Naive thymus-derived CD4-positive, alpha-beta T cell (primary cell): Measurements from ENCODE around the gene S100PBP. TPM values are rescaled to one million over a fixed set of nuclear protein-coding genes. Genes with fewer than 3 reads are reported as not detected.
"Not testable (repeated sequence)": the region's sequence is repeated elsewhere in the genome, so short reads cannot be mapped to it uniquely, and the experiment has no call there.

Experiments
- ATAC-seq: fragments of 150-1000 bp; cut with Tn5 transposase; 2 replicates; pipeline ENCODE4 v1.10.0; 2021; ENCODE audit warnings: mild to moderate bottlenecking, moderate library complexity
- CTCF ChIA-PET: fragments of 350-600 bp; sonication (Branson Sonifier 250); formaldehyde crosslinking; loops from one replicate; lab custom pipeline; 2021; ENCODE audit warnings: antibody characterized with exemption; lab: Charles Lee
- POLR2A ChIA-PET: fragments of 350-600 bp; sonication (Branson Sonifier 250); formaldehyde crosslinking; loops from one replicate; lab custom pipeline; 2021; ENCODE audit warnings: antibody characterized with exemption, inconsistent platforms; lab: Charles Lee
- DNase-seq, 9 donors: peaks; one replicate each; pipeline versions ENCODE4 v3.0.0 to v3.0.0-alpha.2; 2020 to 2022; ENCODE audit warnings: mixed read lengths in 1 of 9
- H3K27ac ChIP-seq: one replicate; pipeline ENCODE4 v1.7.0; 2013; ENCODE audit warnings: mild to moderate bottlenecking, low read depth, low read length, moderate library complexity
- H3K27me3 ChIP-seq, 2 donors: one replicate each; pipeline ENCODE4 v1.7.0; 2013; ENCODE audit warnings: low read length in 2 of 2, mild to moderate bottlenecking in 2 of 2, moderate library complexity in 2 of 2; ENCODE audit not compliant: control insufficient read depth in 2 of 2, insufficient read depth in 2 of 2
- H3K36me3 ChIP-seq, 3 experiments: 1 replicate in 2 of 3; 2 replicates in 1 of 3; pipeline ENCODE4 v1.7.0; 2013; ENCODE audit warnings: low read length in 3 of 3, mild to moderate bottlenecking in 3 of 3, moderate library complexity in 1 of 3; ENCODE audit not compliant: insufficient read depth in 3 of 3, control insufficient read depth in 2 of 3
- H3K4me1 ChIP-seq, 2 donors: one replicate each; pipeline ENCODE4 v1.7.0; 2013; ENCODE audit warnings: low read length in 2 of 2, mild to moderate bottlenecking in 2 of 2, moderate library complexity in 1 of 2; ENCODE audit not compliant: control insufficient read depth in 2 of 2, insufficient read depth in 2 of 2
- H3K4me3 ChIP-seq: 2 replicates; pipeline ENCODE4 v1.7.0; 2013; ENCODE audit warnings: mild to moderate bottlenecking, low read length
- H3K9me3 ChIP-seq, 3 experiments: 1 replicate in 2 of 3; 2 replicates in 1 of 3; pipeline ENCODE4 v1.7.0; 2013; ENCODE audit warnings: low read length in 3 of 3; ENCODE audit not compliant: control insufficient read depth in 2 of 3
- H3K27ac Mint-ChIP-seq, 9 donors: one replicate each; pipeline ENCODE4 v1.8.0; 2020 to 2022; ENCODE audit warnings: mixed read lengths in 9 of 9, mild to moderate bottlenecking in 8 of 9, moderate library complexity in 5 of 9, inconsistent platforms in 2 of 9
- H3K27me3 Mint-ChIP-seq, 5 donors: one replicate each; pipeline ENCODE4 v1.8.0; 2021 to 2022; ENCODE audit warnings: mixed read lengths in 5 of 5, mild to moderate bottlenecking in 1 of 5
- H3K36me3 Mint-ChIP-seq, 5 donors: one replicate each; pipeline ENCODE4 v1.8.0; 2020 to 2022; ENCODE audit warnings: mixed read lengths in 5 of 5, mild to moderate bottlenecking in 3 of 5, inconsistent platforms in 1 of 5
- H3K4me1 Mint-ChIP-seq, 7 donors: one replicate each; pipeline ENCODE4 v1.8.0; 2020 to 2022; ENCODE audit warnings: mixed read lengths in 7 of 7, mild to moderate bottlenecking in 3 of 7, inconsistent platforms in 1 of 7
- H3K4me3 Mint-ChIP-seq, 10 donors: one replicate each; pipeline ENCODE4 v1.8.0; 2020 to 2022; ENCODE audit warnings: mild to moderate bottlenecking in 10 of 10, mixed read lengths in 10 of 10, moderate library complexity in 6 of 10, inconsistent platforms in 2 of 10
- H3K9me3 Mint-ChIP-seq, 11 donors: one replicate each; pipeline ENCODE4 v1.8.0; 2020 to 2022; ENCODE audit warnings: mixed read lengths in 11 of 11, mild to moderate bottlenecking in 4 of 11, inconsistent platforms in 1 of 11, moderate library complexity in 1 of 11
- intact Hi-C, 2 donors: fragments of 100-400 bp; cut with micrococcal nuclease; formaldehyde crosslinking; loops; one replicate each; pipeline ENCODE4 v1.15.1; 2023
- polyA plus RNA-seq, 2 donors: library from polyadenylated mRNA; unstranded; fragments of 300-500 nt; fragmentation: Illumina TruSeq; gene quantifications; one replicate each; pipeline ENCODE4 v1.2.3, GENCODE V29; 2021
- total RNA-seq, 6 experiments: library from RNA in 5 of 6; stranded (reverse) in 5 of 6; gene quantifications; 1 replicate in 5 of 6; 2 replicates in 1 of 6; pipeline ENCODE4 v1.2.3 and lab custom pipeline; 2021 to 2026

S100PBP gene
- total and polyA plus RNA-seq, 7 experiments from 2014 or later = 9.3 to 69.0 (median 56.3) TPM

DNA sequence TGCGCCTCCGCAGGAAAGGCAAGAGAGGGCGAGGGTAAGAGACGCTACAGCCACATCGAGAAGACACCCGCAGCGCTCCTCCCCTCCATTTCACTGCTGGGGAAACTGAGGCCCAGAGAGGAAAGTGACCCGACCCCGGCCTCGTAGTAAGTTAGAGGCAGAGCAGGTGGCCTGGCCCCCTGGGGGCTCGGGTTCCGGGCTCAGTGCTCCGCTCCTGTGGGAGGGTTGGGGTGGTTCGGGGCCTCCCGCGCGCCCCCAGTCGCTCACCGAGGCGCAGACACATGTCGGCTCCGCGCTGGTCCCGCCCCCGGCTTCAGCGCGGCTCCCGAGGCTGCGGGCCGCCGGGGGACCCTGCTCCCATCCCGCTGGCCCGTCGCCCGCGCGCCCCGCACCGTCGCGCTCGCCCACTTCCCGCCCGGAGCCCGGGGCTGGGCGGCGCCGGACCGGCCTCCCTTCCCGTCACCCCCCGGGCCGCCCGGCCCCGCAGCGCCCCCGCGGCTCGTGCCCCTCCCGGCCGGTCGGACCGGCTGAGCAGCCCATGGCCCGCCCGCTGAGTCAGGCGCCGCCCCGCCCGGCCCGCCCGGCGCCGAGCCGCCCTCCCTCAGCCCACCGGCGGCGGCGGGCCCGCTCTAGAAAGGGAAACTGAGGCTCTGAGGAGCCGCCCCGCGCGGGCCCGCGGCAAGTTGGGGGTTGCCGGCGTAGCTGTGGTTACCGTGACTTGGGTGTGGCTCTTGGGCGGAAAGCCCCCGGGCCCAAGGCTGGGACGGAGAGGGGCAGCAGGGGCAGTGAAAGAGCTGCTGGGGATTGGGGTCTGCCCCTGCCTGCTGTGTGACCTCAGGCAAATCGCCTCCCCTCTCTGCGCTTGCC is 83.7 kb downstream of the S100PBP start, which contains the start of gene TMEM54:
Gene TMEM54, minus strand, starts transcription at position 434 of the 867 bp plus-strand sequence. Its CDS starts 151 bp downstream, at position 283.
- peak; percentile 52 for ATAC-seq
- Mint-ChIP-seq H3K4me3 (peak within 1 kb of the TSS; percentile 45 to 83 (median 76)), H3K36me3 (no peaks in the 10 kb centered on the region), H3K4me1 (peaks cover 0 to 11% (median 8%) of the 10 kb centered on the region in 7 donors), H3K27ac (no peak within 1 kb of the TSS), H3K27me3 (peaks cover 46 to 71% (median 48%) of the 10 kb centered on the region in 5 donors), H3K9me3 (peaks cover 0 to 1% (median 0%) of the 10 kb centered on the region in 11 donors)
- ChIA-PET POLR2A (no interaction called here), CTCF (no interaction called here)
- peak in 1 of 9 donors; percentile 45 for DNase-seq
- peak within 1 kb of the TSS; percentile 30 for H3K4me3 ChIP-seq
- intact Hi-C loops = no loop called here
- H3K27ac ChIP-seq = no peak within 1 kb of the TSS
- peaks cover 0 to 11% of the 10 kb centered on the region in 2 donors for H3K27me3 ChIP-seq
- H3K9me3 ChIP-seq = no peaks in the 10 kb centered on the region
- H3K4me1 ChIP-seq = peaks cover 0 to 5% of the 10 kb centered on the region in 2 donors
- no peaks in the 10 kb centered on the region for H3K36me3 ChIP-seq

DNA sequence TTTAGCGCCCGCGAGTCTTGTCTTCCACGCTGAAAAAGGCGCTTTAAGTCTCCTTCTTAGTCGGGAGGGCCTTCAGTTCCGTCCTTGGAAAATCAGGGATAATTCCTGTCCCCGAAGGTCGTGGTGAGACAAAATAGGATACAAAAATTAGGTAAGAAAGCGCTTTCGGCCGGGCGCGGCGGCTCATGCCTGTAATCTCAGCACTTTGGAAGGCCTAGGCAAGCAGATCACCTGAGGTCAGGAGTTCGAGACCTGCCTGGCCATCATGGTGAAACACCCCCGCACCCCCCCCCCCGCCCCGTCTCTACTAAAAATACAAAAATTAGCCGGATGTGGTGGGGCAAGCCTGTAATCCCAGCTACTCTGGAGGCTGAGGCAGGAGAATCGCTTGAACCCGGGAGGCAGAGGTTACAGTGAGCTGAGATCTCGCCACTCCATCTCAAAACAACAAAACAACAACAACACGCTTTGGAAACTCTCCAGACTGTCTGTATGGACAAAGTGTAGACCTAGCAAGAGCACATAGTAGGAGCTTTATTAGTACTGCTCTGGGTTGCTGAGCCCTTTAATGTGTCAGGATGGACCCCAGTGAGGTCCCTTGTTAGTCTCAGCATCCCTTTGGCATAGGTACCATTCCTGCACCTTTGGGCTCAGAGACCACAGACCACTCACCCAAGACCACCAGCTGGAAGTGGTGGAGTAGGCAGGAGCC is 84.5 kb downstream of the S100PBP start:
- Histone ChIP-seq H3K27ac (no peak overlapping the region), H3K4me3 (no peak overlapping the region), H3K36me3 (no peaks in the 10 kb centered on the region), H3K9me3 (no peaks in the 10 kb centered on the region), H3K27me3 (peaks cover 0 to 11% of the 10 kb centered on the region in 2 donors), H3K4me1 (peaks cover 0 to 5% of the 10 kb centered on the region in 2 donors)
- ChIA-PET POLR2A (no interaction called here), CTCF (no interaction called here)
- H3K4me3 Mint-ChIP-seq = peak overlapping the region; percentile 45 to 83 (median 76)
- H3K9me3 Mint-ChIP-seq = no peaks in the 10 kb centered on the region
- H3K27me3 Mint-ChIP-seq = peaks cover 40 to 65% (median 45%) of the 10 kb centered on the region in 5 donors
- H3K4me1 Mint-ChIP-seq = peaks cover 0 to 11% (median 8%) of the 10 kb centered on the region in 7 donors
- no peak overlapping the region for H3K27ac Mint-ChIP-seq
- ATAC-seq = no peak
- intact Hi-C loops = no loop called here
- no peaks in the 10 kb centered on the region for H3K36me3 Mint-ChIP-seq
- no peak for DNase-seq

DNA sequence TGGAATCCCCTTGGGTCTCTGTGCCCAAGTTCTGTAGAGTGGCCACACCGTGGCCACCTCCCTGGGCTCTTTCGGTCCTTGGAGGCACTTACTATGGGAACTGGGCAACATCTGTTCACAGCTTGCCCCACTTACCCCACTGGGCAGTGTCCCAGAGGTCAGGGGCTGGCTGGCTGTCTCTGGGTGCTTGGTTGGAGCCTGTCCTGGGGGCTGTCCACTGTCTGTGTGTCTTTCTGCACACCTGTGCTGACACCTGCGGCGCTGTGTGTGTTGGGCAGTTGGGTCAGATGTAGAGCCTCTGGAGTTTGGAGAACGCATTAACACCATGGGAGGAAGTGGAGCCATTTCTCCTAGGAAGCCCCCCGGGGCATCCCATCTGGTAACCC is 85.1 kb downstream of the S100PBP start:
- Histone ChIP-seq H3K9me3 (no peaks in the 10 kb centered on the region), H3K27ac (no peak overlapping the region), H3K27me3 (peaks cover 0 to 11% of the 10 kb centered on the region in 2 donors), H3K4me3 (no peak overlapping the region), H3K36me3 (no peaks in the 10 kb centered on the region), H3K4me1 (peaks cover 0 to 5% of the 10 kb centered on the region in 2 donors)
- Mint-ChIP-seq H3K9me3 (no peaks in the 10 kb centered on the region), H3K27ac (no peak overlapping the region), H3K36me3 (no peaks in the 10 kb centered on the region), H3K27me3 (peaks cover 38 to 65% (median 40%) of the 10 kb centered on the region in 5 donors), H3K4me3 (peak overlapping the region in 8 of 10 donors; percentile 8 to 83 (median 70)), H3K4me1 (peaks cover 0 to 11% (median 8%) of the 10 kb centered on the region in 7 donors)
- no peak for DNase-seq
- ChIA-PET CTCF (interaction anchor here (0.7 kb wide), 1 partner anchor 692 kb away, joined by 3 read pairs; no protein-coding TSS in a partner anchor), POLR2A (no interaction called here)
- ATAC-seq = no peak
- intact Hi-C loops = no loop called here

GRCh38 chr1:32903991-32904785 is 86.7 kb downstream of the S100PBP start:
- CTCF ChIA-PET = interaction anchor here (0.5 kb wide), 1 partner anchor 12 kb away, joined by 3 read pairs; no protein-coding TSS in a partner anchor
- Histone ChIP-seq H3K9me3 (no peaks in the 10 kb centered on the region), H3K27me3 (peaks cover 0 to 11% of the 10 kb centered on the region in 2 donors), H3K27ac (no peak overlapping the region), H3K4me1 (peaks cover 0 to 5% of the 10 kb centered on the region in 2 donors), H3K36me3 (no peaks in the 10 kb centered on the region), H3K4me3 (no peak overlapping the region)
- Mint-ChIP-seq H3K9me3 (no peaks in the 10 kb centered on the region), H3K36me3 (no peaks in the 10 kb centered on the region), H3K27me3 (peaks cover 26 to 61% (median 30%) of the 10 kb centered on the region in 5 donors), H3K27ac (no peak overlapping the region), H3K4me1 (peaks cover 0 to 11% (median 8%) of the 10 kb centered on the region in 7 donors), H3K4me3 (no peak overlapping the region)
- intact Hi-C loops = no loop called here
- ATAC-seq = no peak
- POLR2A ChIA-PET = no interaction called here
- no peak for DNase-seq

DNA sequence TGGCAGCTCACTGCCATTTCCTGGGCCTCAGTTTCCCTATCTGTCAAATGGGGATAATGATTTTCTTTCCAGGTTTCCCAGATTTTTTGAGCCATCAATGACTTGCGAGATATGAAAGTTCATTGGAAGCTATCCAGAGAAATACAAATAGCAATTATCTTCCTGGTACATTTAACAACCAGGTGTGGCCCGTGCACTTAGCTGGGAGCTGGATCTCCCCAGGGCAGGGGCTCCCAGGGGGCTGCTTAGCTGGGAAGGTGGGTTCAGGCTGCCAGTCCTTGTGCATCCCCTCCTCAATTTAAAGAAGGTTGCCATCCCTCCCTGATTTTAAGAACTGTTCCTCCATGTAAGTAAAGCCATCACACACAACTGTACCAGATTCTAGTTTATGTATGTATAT is 87.3 kb downstream of the S100PBP start:
- H3K4me1 Mint-ChIP-seq = peaks cover 0 to 11% (median 8%) of the 10 kb centered on the region in 7 donors
- Histone ChIP-seq H3K9me3 (no peaks in the 10 kb centered on the region), H3K27ac (no peak overlapping the region), H3K27me3 (peaks cover 0 to 9% of the 10 kb centered on the region in 2 donors), H3K4me3 (no peak overlapping the region), H3K36me3 (no peaks in the 10 kb centered on the region), H3K4me1 (peaks cover 0 to 5% of the 10 kb centered on the region in 2 donors)
- H3K4me3 Mint-ChIP-seq = no peak overlapping the region
- H3K27me3 Mint-ChIP-seq = peaks cover 24 to 57% (median 26%) of the 10 kb centered on the region in 5 donors
- H3K36me3 Mint-ChIP-seq = no peaks in the 10 kb centered on the region
- POLR2A ChIA-PET = no interaction called here
- CTCF ChIA-PET = interaction anchor here (0.5 kb wide), 1 partner anchor 13 kb away, joined by 3 read pairs; no protein-coding TSS in a partner anchor
- no peak for ATAC-seq
- no peak overlapping the region for H3K27ac Mint-ChIP-seq
- no peaks in the 10 kb centered on the region for H3K9me3 Mint-ChIP-seq
- intact Hi-C loops = no loop called here
- no peak for DNase-seq

- H3K4me3 Mint-ChIP-seq, intact Hi-C loops, H3K27ac ChIP-seq, H3K27me3 ChIP-seq, POLR2A ChIA-PET, H3K9me3 Mint-ChIP-seq, H3K36me3 Mint-ChIP-seq, H3K4me3 ChIP-seq, H3K4me1 Mint-ChIP-seq, H3K4me1 ChIP-seq, H3K9me3 ChIP-seq, CTCF ChIA-PET, ATAC-seq, H3K27ac Mint-ChIP-seq, H3K36me3 ChIP-seq, DNase-seq: not testable (repeated sequence)
- peaks cover 20 to 49% (median 22%) of the 10 kb centered on the region in 5 donors for H3K27me3 Mint-ChIP-seq
Measured at GRCh38 chr1:32905588-32905987, 88.1 kb downstream of the S100PBP start.
